MG63 (cell line): ENCODE results near the gene CREB5. TPM values are rescaled to one million over a fixed set of nuclear protein-coding genes. Genes with fewer than 3 reads are reported as not detected.
"Not testable (repeated sequence)": the region's sequence is repeated elsewhere in the genome, so short reads cannot be mapped to it uniquely, and the experiment has no call there.

Experiments used
- DNase-seq: peaks from one replicate; pipeline ENCODE4 v3.0.0-alpha.2; 2020
- H3K27me3 ChIP-seq: fragments of 250-450 bp; sonication (Bioruptor Pico); 2 replicates; pipeline ENCODE4 v1.5.1; 2020; ENCODE audit warnings: mild to moderate bottlenecking, moderate library complexity
- H3K36me3 ChIP-seq: fragments of 250-450 bp; sonication (Bioruptor Pico); 2 replicates; pipeline ENCODE4 v1.5.1; 2020; ENCODE audit warnings: mild to moderate bottlenecking, moderate library complexity
- H3K4me3 ChIP-seq: fragments of 250-450 bp; sonication (Bioruptor Pico); 2 replicates; pipeline ENCODE4 v1.5.1; 2020; ENCODE audit warnings: mild to moderate bottlenecking, moderate library complexity
- H3K9me3 ChIP-seq: fragments of 250-450 bp; sonication (Bioruptor Pico); 2 replicates; pipeline ENCODE4 v1.5.1; 2020; ENCODE audit warnings: mild to moderate bottlenecking, moderate library complexity
- total RNA-seq: library from RNA; depleted of rRNA; stranded (reverse); fragments of >200 nt; shearing (Covaris generic); gene quantifications from 2 replicates; pipeline ENCODE4 v1.2.3, GENCODE V29; 2014; ENCODE audit warnings: low replicate concordance

Gene CREB5
- total RNA-seq, 1 experiment from 2014 or later = 19.4 TPM

DNA sequence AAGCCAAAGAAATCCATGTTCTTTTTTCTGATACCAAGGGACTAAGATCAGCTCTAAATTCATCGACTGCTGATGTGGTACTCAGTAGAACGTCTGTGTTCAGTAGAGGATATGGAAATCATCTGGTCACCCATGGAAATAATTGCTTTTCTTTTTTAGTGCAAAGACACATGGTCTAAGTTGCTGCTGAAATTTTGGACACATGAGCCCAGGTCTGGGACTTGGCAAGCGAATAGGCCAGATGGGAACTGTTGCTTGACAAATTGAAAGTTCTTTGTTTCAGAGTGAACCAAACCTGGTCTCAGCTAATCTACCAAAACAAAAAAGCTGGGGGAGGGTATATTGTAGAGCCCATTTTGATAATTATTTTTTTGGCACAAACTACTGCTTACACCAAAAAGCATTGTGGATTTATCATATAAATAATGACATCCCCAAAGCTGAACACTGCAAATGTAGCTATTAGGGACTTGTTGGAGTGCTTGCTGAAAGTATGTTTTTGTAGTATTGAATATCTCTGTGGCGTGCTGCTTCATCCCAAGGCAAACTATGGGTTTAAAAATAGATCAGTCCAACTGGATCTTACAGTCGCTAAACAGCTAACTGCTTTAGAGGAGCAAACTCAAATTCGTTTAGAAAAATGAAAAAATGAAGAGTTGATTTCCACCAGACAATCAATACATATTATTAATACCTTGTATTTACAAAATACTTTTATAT, 401.1 kb downstream of the CREB5 start:
- Histone ChIP-seq H3K4me3 (no peak overlapping the region), H3K36me3 (peaks cover 61% of the 10 kb centered on the region), H3K27me3 (no peaks in the 10 kb centered on the region), H3K9me3 (no peaks in the 10 kb centered on the region)
- DNase-seq = no peak

DNA sequence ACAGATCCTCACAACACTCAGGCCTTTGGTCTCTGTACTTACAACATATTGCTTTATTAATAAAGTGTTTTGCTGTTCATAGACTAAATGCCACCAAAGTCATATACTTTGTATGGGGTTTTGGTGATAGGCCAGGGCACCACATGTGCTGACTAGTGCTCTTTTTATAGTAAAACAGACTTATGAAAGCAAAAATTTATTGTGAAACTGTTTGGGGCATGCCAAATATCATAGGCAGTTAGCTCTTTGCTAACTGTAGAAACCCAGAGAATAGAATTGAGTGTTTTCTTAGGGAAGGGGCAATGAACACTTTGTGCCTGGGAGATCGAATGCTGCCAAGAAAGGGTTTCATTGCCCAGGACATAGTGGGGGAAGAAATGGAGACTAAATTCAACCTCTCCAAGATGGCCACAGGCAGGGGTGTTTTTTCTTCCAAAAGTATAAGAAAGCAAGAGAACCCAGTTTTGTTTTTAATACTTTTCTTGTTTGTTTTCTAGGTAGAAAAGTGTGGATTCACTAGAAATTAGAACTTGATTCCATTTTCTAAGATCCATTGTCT, 403.1 kb downstream of the CREB5 start:
- no peak for DNase-seq
- Histone ChIP-seq H3K27me3 (no peaks in the 10 kb centered on the region), H3K36me3 (peaks cover 66% of the 10 kb centered on the region), H3K9me3 (no peaks in the 10 kb centered on the region), H3K4me3 (no peak overlapping the region)

DNA sequence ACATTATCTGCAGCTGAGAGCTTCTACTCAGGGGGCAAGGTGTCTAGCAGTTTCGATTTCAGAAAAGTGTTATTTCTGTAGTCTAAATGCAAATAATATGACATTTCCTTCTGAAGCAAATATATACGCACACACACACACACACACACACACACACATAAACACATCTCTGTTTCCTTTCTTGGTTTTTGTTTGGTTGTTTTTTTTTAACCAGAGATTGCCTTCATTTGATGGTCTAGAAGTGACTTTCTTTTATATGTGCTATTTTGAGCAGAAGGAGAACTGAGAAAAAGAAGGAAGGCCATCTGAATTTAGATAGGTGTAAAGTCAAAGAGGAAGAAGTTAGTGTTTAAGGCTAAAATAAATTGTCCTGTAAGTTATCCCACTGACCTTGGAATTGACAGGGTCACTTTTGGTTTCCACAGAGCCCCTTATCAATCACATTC, 403.6 kb downstream of the CREB5 start:
- no peaks in the 10 kb centered on the region for H3K9me3 ChIP-seq
- no peak for DNase-seq
- H3K36me3 ChIP-seq = peaks cover 71% of the 10 kb centered on the region
- no peaks in the 10 kb centered on the region for H3K27me3 ChIP-seq
- H3K4me3 ChIP-seq = no peak overlapping the region

DNA sequence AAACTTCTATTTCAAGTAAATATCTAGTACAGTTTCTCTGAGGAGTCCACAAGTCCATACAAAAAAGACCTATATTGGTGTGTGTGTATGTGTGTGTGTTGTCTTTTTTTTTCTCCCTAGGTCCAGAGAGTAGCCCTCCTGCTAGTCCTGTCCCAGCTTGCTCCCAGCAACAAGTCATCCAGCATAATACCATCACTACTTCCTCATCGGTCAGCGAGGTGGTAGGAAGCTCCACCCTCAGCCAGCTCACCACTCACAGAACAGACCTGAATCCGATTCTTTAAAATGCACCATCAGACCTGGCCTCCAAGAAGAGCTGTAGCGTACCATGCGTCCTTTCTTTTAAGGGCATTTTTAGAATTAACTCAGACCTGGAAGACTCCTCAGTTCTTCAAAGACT, 406.7 kb downstream of the CREB5 start:
- H3K4me3 ChIP-seq = no peak overlapping the region
- no peaks in the 10 kb centered on the region for H3K27me3 ChIP-seq
- H3K9me3 ChIP-seq = no peaks in the 10 kb centered on the region
- peaks cover 61% of the 10 kb centered on the region for H3K36me3 ChIP-seq
- DNase-seq = no peak

DNA sequence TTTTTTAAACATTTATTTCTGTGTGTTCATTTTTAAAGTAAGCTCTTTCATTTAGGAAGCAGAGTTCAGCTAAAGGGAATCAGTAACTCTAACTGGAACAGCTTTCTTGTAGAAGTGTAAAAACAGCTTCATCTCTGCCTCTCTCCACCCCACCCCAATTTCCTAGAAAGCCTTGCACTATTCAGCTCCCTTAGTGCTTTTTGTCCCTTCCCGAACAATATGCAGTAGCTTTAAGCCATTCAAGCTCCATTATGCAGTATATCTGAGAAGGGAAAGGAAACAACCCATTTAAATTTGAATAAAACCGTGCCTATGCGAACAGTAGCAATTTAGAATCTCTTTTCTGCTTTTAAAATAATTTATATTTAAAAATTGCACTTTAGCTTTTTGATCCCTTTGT, 411.3 kb downstream of the CREB5 start:
- DNase-seq = no peak
- Histone ChIP-seq H3K27me3 (no peaks in the 10 kb centered on the region), H3K36me3 (peaks cover 35% of the 10 kb centered on the region), H3K9me3 (no peaks in the 10 kb centered on the region), H3K4me3 (no peak overlapping the region)

DNA sequence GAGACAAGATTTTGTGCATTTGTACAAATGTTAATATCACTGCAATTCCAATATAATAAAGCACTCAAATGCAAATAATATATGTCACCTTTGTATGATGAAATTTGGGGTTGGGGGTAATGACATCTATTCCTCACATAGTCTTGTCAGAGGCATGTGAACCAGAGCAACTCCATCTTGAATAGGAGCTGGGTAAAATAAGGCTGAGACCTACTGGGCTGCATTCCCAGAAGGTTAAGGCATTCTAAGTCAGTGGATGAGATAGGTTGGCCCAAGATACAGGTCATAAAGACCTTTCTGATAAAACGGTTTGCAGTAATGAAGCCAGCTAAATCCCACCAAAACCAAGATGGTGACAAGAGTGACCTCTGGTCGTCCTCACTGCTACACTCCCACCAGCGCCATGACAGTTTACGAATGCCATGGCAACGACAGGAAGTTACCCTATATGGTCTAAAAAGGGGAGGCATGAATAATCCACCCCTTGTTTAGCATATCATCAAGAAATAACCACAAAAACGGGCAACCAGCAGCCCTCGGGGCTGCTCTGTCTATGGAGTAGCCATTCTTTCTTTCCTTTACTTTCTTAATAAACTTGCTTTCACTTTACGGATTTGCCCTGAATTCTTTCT, 413.6 kb downstream of the CREB5 start:
- not testable (repeated sequence) for H3K9me3 ChIP-seq, H3K4me3 ChIP-seq, DNase-seq, H3K27me3 ChIP-seq
- H3K36me3 ChIP-seq = peaks cover 16% of the 10 kb centered on the region

DNA sequence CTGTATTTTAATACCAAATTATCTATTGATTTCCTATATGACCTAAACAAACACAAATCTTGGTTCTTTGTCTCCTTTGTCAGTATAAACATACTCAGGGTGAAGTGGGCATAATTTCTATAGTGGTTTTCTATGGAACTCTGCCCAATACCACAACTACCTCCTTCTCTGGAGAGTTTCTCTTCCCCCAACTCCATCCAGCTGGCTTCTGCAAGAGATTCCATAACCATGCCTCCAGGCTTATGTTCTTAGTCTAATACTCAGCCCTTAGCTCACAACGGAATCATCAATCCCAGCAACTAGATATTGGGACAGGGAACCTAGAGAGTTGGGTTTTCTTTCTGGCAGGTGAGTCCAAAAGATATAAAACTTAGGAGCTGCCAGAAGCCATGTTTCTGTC, 418.5 kb downstream of the CREB5 start:
- H3K36me3 ChIP-seq = peaks cover under 1% of the 10 kb centered on the region; the same call in 1 of the 2 replicates
- no peaks in the 10 kb centered on the region for H3K27me3 ChIP-seq
- no peak overlapping the region for H3K4me3 ChIP-seq
- H3K9me3 ChIP-seq = no peaks in the 10 kb centered on the region
- DNase-seq = peak; percentile 38

DNA sequence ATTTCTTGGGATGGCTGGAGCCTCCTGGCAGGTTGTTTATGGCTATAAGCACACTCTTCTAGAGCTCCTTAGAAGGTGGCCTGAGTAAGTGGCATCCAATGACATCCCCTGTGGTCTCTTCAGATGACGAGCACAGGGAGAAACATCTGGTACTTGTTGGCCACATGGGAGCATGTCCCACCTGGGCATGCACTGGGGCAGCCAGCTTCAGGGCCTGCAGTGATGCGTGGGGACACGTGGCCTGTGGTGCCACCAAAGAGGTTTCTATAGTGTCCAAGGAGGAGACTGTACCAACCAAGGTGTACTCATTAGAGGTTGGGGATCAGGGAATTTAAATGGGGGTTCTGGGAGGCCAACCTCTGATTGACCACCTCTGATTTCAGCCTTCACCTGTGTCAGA, 420.4 kb downstream of the CREB5 start:
- Histone ChIP-seq H3K4me3 (no peak overlapping the region), H3K9me3 (no peaks in the 10 kb centered on the region), H3K27me3 (no peaks in the 10 kb centered on the region), H3K36me3 (no peaks in the 10 kb centered on the region)
- DNase-seq = no peak

DNA sequence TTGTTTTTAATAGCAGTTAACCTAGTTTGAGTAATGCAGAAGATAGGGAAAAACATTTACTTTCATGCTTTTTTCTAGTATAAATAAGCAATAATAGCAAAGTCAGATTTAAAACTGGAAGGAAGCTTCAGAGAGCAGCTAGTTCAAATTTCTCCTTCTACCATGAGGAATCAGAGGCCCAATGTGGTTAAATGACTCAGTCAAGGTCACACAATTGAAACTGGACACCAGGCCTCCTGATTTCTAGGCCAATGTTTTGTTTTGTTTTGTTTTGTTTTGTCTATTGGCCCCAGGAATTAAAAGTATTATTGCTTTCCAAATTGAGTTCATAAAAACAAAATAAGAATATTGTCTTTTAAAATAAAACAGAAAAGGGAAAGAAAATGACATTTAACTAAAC, 423.5 kb downstream of the CREB5 start:
- DNase-seq = peak; percentile 3
- H3K27me3 ChIP-seq = no peaks in the 10 kb centered on the region
- H3K4me3 ChIP-seq = no peak overlapping the region
- H3K36me3 ChIP-seq = no peaks in the 10 kb centered on the region
- H3K9me3 ChIP-seq = no peaks in the 10 kb centered on the region

DNA sequence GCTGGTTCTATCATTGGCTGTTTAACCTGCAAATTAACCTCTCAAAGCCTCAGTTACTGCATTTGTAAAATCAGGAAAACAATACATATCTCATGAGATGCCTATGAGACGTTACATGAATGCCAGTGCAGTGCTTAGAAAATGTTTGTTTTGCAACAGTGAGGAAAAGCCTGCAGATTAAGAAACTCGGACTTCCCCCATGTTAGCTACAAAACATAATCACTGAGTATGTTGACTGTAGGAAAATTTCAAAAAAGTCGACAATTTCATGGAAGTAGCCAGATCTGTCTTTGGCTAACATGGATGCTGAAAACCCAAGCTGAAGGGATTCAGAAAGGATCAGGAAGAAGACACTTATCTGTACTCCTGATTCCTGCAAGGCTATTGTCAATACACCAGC, 424.4 kb downstream of the CREB5 start:
- no peaks in the 10 kb centered on the region for H3K27me3 ChIP-seq
- no peak overlapping the region for H3K4me3 ChIP-seq
- no peaks in the 10 kb centered on the region for H3K9me3 ChIP-seq
- DNase-seq = no peak
- H3K36me3 ChIP-seq = no peaks in the 10 kb centered on the region

DNA sequence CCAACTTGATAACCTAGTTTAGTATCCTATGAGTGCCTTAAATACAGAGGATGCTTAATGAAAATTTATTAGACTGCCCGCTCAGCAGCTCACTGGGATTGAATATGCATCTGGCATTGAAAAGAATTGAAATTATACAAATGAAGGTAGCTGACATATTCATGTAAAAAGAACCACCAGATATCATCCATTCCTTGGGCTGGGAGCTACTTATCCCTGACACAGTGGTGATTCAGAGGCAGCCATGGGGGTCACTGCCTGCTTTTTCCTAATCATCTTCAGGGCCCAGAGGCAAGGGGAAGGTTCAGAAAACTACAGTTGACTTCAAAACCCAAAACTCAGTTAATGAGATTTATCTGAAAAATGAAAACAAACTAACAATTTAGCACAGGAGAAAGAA, 424.9 kb downstream of the CREB5 start:
- no peaks in the 10 kb centered on the region for H3K9me3 ChIP-seq
- DNase-seq = no peak
- no peaks in the 10 kb centered on the region for H3K36me3 ChIP-seq

DNA sequence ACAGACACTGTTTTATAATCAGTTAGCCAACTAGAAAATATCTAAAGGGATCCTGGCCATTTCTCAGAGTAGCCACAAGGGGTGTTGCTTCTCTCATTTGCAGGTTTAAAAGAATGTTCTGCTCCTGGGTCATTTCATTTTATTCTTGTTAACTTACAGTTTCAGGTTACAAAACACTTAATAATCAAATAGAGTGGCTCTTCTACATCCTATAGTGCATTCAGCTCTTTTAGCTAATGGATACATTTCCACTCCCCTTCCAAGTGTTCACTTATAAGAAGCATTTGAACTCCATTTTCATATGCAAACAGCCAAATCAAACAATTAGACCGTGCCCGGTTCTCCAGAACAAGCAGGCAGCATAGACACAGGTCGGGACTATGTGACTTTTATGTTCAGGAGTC, 428.3 kb downstream of the CREB5 start:
- DNase-seq = no peak
- Histone ChIP-seq H3K27me3 (no peaks in the 10 kb centered on the region), H3K9me3 (no peaks in the 10 kb centered on the region), H3K36me3 (no peaks in the 10 kb centered on the region), H3K4me3 (no peak overlapping the region)

More for the DNA sequence above, 424.9 kb downstream of the CREB5 start:
- no peaks in the 10 kb centered on the region for H3K27me3 ChIP-seq
- no peak overlapping the region for H3K4me3 ChIP-seq

DNA sequence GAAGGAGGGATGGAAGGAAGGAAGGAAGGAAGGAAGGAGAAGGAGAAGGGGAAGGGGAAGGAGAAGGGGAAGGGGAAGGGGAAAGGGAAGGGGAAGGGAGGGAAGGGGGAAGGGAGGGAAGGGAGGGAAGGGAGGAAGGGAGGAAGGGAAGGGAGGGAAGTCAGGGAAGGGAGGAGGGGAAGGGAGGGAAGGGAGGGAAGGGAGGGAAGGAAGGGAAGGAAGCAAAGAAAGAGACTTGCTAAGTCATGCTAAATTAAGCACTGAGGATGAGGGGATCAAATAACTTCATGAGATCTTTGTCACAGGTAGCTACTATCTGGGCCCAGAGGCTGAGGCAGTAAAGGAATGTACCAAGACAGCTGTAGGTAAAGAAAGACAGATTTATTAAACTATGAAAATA, 429.4 kb downstream of the CREB5 start:
- DNase-seq = no peak
- no peak overlapping the region for H3K4me3 ChIP-seq
- no peaks in the 10 kb centered on the region for H3K9me3 ChIP-seq
- no peaks in the 10 kb centered on the region for H3K27me3 ChIP-seq
- no peaks in the 10 kb centered on the region for H3K36me3 ChIP-seq

DNA sequence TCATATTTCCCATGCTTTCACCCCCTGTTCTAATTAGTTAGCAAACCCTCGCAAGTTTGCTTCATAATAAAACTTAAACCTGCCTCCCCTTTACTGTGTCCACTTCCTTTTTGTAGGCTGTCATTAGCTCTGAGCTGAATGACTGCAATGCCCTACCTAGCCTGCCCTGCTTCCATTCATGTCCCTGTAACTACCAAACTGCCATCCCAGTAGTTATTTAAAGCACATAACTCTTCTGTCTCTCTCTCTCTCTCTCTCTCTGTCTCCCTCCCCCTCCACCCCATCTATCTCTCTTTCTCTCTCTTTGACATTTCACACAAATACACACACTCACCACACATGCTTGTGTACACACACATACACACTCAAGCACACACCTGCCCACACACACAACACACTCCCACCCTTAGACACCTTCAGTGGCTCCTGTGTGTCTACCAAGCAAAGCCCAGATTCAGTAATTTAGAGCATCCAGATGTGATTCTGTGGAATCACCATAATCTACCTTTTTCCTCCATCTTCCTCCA, 430.5 kb downstream of the CREB5 start:
- H3K9me3 ChIP-seq = no peaks in the 10 kb centered on the region
- no peaks in the 10 kb centered on the region for H3K36me3 ChIP-seq
- no peak overlapping the region for H3K4me3 ChIP-seq
- DNase-seq = no peak
- no peaks in the 10 kb centered on the region for H3K27me3 ChIP-seq

DNA sequence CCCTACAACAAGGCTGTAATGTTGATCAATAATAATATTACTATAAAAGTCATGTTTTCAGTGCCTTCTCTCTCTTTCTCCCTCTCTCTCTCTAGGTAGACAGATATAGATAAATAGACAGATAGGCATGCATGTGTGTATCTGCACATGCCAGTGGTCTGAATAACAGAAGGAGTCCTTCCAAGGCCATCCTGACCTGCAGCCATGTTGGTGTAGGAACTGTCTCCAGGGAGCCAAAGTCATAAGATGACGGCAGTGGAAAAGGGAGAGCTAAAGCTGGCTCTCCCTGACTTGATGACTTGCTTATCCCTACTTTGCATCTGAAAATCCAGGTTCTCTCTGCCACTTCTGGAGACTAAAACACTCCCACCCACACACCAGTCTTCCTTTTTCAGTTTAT, 432.8 kb downstream of the CREB5 start:
- Histone ChIP-seq H3K4me3 (no peak overlapping the region), H3K9me3 (no peaks in the 10 kb centered on the region), H3K36me3 (no peaks in the 10 kb centered on the region), H3K27me3 (no peaks in the 10 kb centered on the region)
- no peak for DNase-seq

DNA sequence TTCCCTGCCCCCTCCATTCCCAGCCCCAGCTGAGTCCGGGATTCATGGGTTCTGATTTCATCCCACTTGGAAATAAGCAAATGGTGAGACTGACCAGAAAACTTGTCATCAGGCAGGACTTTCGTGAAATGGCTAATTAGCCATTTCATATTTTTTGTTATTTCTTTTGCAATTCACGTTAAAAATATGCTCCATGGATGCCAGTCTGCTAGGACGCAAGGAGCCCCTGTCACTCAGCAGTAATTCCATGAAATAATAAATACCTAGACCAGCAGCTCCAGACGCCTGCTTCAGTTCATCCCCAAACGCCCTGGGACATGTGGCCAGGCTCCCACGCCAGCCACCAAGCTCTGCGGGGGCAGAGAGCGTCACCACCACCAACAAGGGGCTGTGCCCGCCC, 434.9 kb downstream of the CREB5 start:
- Histone ChIP-seq H3K4me3 (no peak overlapping the region), H3K27me3 (no peaks in the 10 kb centered on the region), H3K9me3 (no peaks in the 10 kb centered on the region), H3K36me3 (no peaks in the 10 kb centered on the region)
- no peak for DNase-seq

DNA sequence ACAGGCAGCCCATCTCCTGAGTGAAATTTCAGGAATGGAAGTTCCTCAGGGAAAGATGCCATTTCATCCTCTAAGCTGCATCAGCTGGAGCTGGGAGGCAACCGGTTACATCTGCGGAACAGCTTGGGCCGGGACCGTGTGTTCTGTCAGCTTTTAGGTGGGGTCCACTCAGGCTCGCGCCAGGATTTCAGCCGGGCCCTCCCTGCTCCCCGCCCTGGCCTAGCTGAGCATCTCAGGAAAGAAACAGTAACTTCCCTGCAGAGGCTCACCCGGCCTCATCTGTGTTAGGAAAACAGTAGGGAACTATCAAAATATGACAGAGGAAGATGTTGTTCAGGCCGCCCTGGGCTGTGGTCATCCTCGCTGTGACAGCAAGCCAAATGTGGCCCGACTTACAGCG, 435.4 kb downstream of the CREB5 start:
- no peak for DNase-seq
- Histone ChIP-seq H3K27me3 (no peaks in the 10 kb centered on the region), H3K4me3 (no peak overlapping the region), H3K36me3 (no peaks in the 10 kb centered on the region), H3K9me3 (no peaks in the 10 kb centered on the region)

DNA sequence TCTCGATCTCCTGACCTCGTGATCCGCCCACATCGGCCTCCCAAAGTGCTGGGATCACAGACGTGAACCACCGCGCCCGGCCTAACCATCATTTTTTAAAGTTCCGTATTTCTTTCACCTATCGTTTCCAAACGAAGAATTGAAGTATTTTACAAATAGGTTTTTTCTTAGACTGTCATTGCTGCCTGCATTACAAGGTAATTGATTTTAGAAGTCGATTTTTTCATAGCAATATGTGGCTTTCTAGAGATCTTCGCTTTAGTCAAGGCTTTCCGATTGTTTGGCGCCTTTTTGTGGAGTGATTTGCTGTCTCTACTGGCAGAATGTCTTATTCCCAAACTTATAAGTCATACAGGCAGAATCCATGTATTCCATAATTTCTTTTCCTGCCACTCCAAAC, 436.6 kb downstream of the CREB5 start:
- Histone ChIP-seq H3K4me3 (no peak overlapping the region), H3K9me3 (no peaks in the 10 kb centered on the region), H3K27me3 (no peaks in the 10 kb centered on the region), H3K36me3 (no peaks in the 10 kb centered on the region)
- no peak for DNase-seq
